ENCODE measurements around the gene KDM5B. TPM values are rescaled to one million over a fixed set of nuclear protein-coding genes. Genes with fewer than 3 reads are reported as not detected.

Gene KDM5B
- total and polyA plus RNA-seq, 9 of the 15 experiments (the other 6 are each of a cell fraction or from before 2014, with no cell fraction given), result 15.4 to 90.6 (median 57.1) TPM

GRCh38 chr1:202806845-202807450 is 1.3 kb downstream of the KDM5B start (continued):
- TF ChIP-seq, protein P1, sequence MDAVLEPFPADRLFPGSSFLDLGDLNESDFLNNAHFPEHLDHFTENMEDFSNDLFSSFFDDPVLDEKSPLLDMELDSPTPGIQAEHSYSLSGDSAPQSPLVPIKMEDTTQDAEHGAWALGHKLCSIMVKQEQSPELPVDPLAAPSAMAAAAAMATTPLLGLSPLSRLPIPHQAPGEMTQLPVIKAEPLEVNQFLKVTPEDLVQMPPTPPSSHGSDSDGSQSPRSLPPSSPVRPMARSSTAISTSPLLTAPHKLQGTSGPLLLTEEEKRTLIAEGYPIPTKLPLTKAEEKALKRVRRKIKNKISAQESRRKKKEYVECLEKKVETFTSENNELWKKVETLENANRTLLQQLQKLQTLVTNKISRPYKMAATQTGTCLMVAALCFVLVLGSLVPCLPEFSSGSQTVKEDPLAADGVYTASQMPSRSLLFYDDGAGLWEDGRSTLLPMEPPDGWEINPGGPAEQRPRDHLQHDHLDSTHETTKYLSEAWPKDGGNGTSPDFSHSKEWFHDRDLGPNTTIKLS (IDR thresholded peaks at IDR 0.05; ENCODE audit: borderline replicate concordance, low read depth), result no peak
- TF ChIP-seq MIER1 (IDR thresholded peaks at IDR 0.05; ENCODE audit: low read depth) (no peak), ESRRA (IDR thresholded peaks at IDR 0.05; ENCODE audit: borderline replicate concordance, low read depth) (no peak), SMARCA4 (IDR thresholded peaks at IDR 0.05) (0 out of 2 replicates have a peak, but pooled peaks have one; percentile 9), ZNF384 (IDR thresholded peaks at IDR 0.05; ENCODE audit: low read depth, low read length) (no peak), RNF219 (CRISPR knock-in tag; IDR thresholded peaks at IDR 0.05) (no peak), TBP (optimal IDR thresholded peaks at IDR 0.05; ENCODE audit: low read depth, low read length) (peak; percentile 10), TCF7L2 (IDR thresholded peaks at IDR 0.05; ENCODE audit: low read depth, low read length) (no peak), XRCC3 (IDR thresholded peaks at IDR 0.05) (no peak), L3MBTL2 (IDR thresholded peaks at IDR 0.05) (no peak), ZNF277 (CRISPR knock-in tag; IDR thresholded peaks at IDR 0.05; ENCODE audit: borderline replicate concordance) (no peak), GABPA (tag; conservative IDR thresholded peaks at IDR 0.05; ENCODE audit: low read depth) (peak; percentile 62), CUX1 (CRISPR knock-in tag; IDR thresholded peaks at IDR 0.05) (no peak)
- TF ChIP-seq, protein P2, sequence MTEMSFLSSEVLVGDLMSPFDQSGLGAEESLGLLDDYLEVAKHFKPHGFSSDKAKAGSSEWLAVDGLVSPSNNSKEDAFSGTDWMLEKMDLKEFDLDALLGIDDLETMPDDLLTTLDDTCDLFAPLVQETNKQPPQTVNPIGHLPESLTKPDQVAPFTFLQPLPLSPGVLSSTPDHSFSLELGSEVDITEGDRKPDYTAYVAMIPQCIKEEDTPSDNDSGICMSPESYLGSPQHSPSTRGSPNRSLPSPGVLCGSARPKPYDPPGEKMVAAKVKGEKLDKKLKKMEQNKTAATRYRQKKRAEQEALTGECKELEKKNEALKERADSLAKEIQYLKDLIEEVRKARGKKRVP (CRISPR knock-in tag; IDR thresholded peaks at IDR 0.05), result 0 out of 2 replicates have a peak, but pooled peaks have one; percentile 26
- TF ChIP-seq, protein P3, sequence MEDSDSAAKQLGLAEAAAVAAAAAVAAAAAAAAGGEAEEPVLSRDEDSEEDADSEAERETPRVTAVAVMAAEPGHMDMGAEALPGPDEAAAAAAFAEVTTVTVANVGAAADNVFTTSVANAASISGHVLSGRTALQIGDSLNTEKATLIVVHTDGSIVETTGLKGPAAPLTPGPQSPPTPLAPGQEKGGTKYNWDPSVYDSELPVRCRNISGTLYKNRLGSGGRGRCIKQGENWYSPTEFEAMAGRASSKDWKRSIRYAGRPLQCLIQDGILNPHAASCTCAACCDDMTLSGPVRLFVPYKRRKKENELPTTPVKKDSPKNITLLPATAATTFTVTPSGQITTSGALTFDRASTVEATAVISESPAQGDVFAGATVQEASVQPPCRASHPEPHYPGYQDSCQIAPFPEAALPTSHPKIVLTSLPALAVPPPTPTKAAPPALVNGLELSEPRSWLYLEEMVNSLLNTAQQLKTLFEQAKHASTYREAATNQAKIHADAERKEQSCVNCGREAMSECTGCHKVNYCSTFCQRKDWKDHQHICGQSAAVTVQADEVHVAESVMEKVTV (CRISPR knock-in tag; IDR thresholded peaks at IDR 0.05), result no peak

Data from K562 (cell line).